PFSK-1 (cell line): ENCODE results near the gene GARIN5B.

Experiments
- FOXP2 ChIP-seq: optimal IDR thresholded peaks from 2 replicates; pipeline ENCODE3; 2011; ENCODE audit warnings: borderline replicate concordance, control low read depth, inconsistent platforms; ENCODE audit not compliant: insufficient read depth; ENCODE audit errors: extremely low read length, extremely low read depth
- POLR2AphosphoS5 ChIP-seq: IDR thresholded peaks from 2 replicates; pipeline ENCODE4 v1.6.1; 2012; ENCODE audit warnings: low read depth, mild to moderate bottlenecking, control low read depth, low read length, moderate library complexity
- REST ChIP-seq, 2 experiments: IDR thresholded peaks; 2 replicates each; pipeline versions ENCODE4 v1.6.1 to v1.8.0; 2011 to 2012; ENCODE audit warnings: low read depth in 2 of 2, low read length in 2 of 2, control low read depth in 1 of 2, inconsistent platforms in 1 of 2, mild to moderate bottlenecking in 1 of 2, moderate library complexity in 1 of 2; ENCODE audit not compliant: insufficient read depth in 1 of 2
- SIN3A ChIP-seq: IDR thresholded peaks from 2 replicates; pipeline ENCODE4 v1.6.1; 2012; ENCODE audit warnings: mild to moderate bottlenecking, low read length, moderate library complexity, borderline replicate concordance; ENCODE audit not compliant: insufficient read depth
- TAF1 ChIP-seq: IDR thresholded peaks from 2 replicates; pipeline ENCODE4 v1.6.1; 2012; ENCODE audit warnings: low read length, control low read depth, borderline replicate concordance; ENCODE audit not compliant: insufficient read depth

The GARIN5B gene

GRCh38 chr19:55348317-55349034 is 14.6 kb downstream of the GARIN5B start:
- TF ChIP-seq TAF1 (no peak), SIN3A (no peak), REST (IDR thresholded peaks at IDR 0.05; ENCODE audit: insufficient read depth in 1 of 2, low read depth in 2 of 2, low read length in 2 of 2) (no peak), FOXP2 (no peak), POLR2AphosphoS5 (no peak)

DNA sequence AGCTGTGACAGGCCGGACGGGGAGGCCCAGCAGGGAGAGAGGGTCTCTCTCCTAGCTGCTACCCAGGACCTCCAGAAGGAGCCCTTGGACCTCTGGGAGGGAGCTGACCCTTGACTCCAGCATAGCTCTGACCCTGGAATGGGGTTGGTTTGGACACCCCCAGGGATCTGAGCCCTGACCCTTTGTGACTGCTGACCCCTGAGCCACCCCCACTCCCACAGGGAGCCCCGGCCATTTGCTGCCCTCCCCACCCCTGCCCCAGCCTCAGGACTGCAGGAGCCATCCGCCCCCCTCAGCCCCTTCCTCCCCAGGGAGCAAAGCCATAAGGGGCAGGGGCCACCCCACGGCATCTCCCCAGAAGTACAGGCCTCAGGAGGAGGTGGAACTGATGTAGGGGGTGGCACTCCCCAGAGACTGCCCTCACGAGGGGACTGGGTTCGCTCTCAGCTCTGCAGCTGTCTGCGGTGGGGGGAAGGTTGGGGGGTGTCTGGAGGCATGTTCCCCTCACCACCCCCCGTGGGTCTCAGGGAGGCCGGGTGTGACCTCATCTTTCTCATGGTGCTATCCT is 15.5 kb downstream of the GARIN5B start:
- TF ChIP-seq SIN3A (no peak), FOXP2 (no peak), REST (IDR thresholded peaks at IDR 0.05; ENCODE audit: insufficient read depth in 1 of 2, low read depth in 2 of 2, low read length in 2 of 2) (no peak), TAF1 (no peak), POLR2AphosphoS5 (no peak)

- TF ChIP-seq FOXP2 (no peak), REST (IDR thresholded peaks at IDR 0.05; ENCODE audit: insufficient read depth in 1 of 2, low read depth in 2 of 2, low read length in 2 of 2) (no peak), TAF1 (no peak), POLR2AphosphoS5 (no peak)
These were observed 16.2 kb downstream of the GARIN5B start for GRCh38 chr19:55346725-55347441.

DNA sequence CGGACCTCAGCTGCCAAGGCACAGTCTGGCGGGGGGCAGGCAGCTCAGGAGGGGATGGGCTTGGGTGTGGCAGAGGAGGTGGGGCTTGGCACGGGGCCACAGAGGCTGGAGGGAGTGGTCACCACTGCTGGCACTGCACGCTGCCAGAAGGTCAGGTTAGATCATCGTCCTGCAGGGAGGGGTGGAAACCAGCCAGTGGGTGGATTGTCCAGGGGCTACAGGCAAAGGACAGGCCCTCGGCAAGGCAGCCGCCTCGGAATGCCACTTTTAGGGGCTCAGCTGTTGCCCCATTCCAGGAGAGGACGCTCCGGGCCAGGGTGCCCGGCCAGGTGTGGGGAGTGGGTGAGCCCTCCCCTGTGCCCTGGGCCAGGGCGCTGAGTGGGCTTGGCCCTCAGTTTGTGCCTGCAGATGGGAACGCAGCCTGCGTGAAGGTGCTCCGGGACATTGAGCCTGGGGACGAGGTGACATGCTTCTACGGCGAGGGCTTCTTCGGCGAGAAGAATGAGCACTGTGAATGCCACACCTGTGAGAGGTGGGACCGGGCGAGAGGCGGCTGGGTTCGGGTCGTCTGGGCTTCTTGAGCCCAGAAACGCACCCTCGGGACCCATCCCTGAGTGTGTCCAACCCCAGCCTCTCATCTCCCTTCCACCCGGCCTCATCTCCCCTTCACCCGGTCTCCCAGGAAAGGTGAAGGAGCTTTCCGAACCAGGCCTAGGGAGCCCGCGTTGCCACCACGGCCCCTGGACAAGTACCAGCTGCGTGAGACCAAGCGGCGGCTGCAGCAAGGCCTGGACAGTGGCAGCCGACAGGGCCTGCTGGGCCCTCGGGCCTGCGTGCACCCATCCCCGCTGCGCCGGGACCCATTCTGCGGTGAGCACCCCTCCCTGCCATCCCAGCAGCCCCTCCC is 17.0 kb downstream of the GARIN5B start:
- TF ChIP-seq POLR2AphosphoS5 (no peak), TAF1 (no peak), SIN3A (no peak), REST (IDR thresholded peaks at IDR 0.05; ENCODE audit: insufficient read depth in 1 of 2, low read depth in 2 of 2, low read length in 2 of 2) (no peak), FOXP2 (no peak)
